Measurements from ENCODE around the gene ETV6.

ETV6 gene

GRCh38 chr12:11877869-11878780, 228.7 kb downstream of the ETV6 start:
- DNase-seq: peak in 30 of 58 donors; percentile 2 to 68 (median 22)

- DNase-seq: no peak
Observed at GRCh38 chr12:11879306-11879705, 229.8 kb downstream of the ETV6 start.

GRCh38 chr12:11880381-11880780, 230.9 kb downstream of the ETV6 start:
- no peak for DNase-seq

GRCh38 chr12:11881835-11882234, 232.4 kb downstream of the ETV6 start:
- no peak for DNase-seq

GRCh38 chr12:11882301-11883019, 233.0 kb downstream of the ETV6 start:
- no peak for DNase-seq

GRCh38 chr12:11884116-11884515, 234.6 kb downstream of the ETV6 start:
- DNase-seq: no peak

GRCh38 chr12:11884706-11885105, 235.2 kb downstream of the ETV6 start:
- DNase-seq: no peak

- no peak for DNase-seq
Observed at GRCh38 chr12:11885261-11886038, 236.0 kb downstream of the ETV6 start.

GRCh38 chr12:11886339-11886738, 236.9 kb downstream of the ETV6 start:
- no peak for DNase-seq

- DNase-seq: no peak
Observed at GRCh38 chr12:11888029-11888428, 238.6 kb downstream of the ETV6 start.

- no peak for DNase-seq
Observed at GRCh38 chr12:11891346-11891745, 241.9 kb downstream of the ETV6 start.

- no peak for DNase-seq
Observed at GRCh38 chr12:11891754-11892386, 242.4 kb downstream of the ETV6 start.

GRCh38 chr12:11893998-11894397, 244.5 kb downstream of the ETV6 start:
- no peak for DNase-seq

GRCh38 chr12:11894890-11895289, 245.4 kb downstream of the ETV6 start:
- no peak for DNase-seq

- no peak for DNase-seq
Observed at GRCh38 chr12:11895421-11896078, 246.1 kb downstream of the ETV6 start.

- DNase-seq: no peak
Observed at GRCh38 chr12:11896417-11896929, 247.0 kb downstream of the ETV6 start.

- DNase-seq: no peak
Observed at GRCh38 chr12:11897923-11898322, 248.4 kb downstream of the ETV6 start.

- DNase-seq: no peak
Observed at GRCh38 chr12:11901701-11902524, 252.4 kb downstream of the ETV6 start.

GRCh38 chr12:11902525-11902875, 253.0 kb downstream of the ETV6 start:
- DNase-seq: no peak

- no peak for DNase-seq
Observed at GRCh38 chr12:11904124-11904523, 254.7 kb downstream of the ETV6 start.

All from anterior cingulate cortex (tissue), 58 donors.